Activated CD8-positive, alpha-beta memory T cell treated with anti-CD3 and anti-CD28 coated beads for 36 hours (primary cell): ENCODE results near the gene RXFP4. TPM values are rescaled to one million over a fixed set of nuclear protein-coding genes. Genes with fewer than 3 reads are reported as not detected.

Experiments
- CTCF ChIA-PET: fragments of 350-600 bp; sonication (Branson Sonifier 250); formaldehyde crosslinking; loops from one replicate; lab custom pipeline; 2021; ENCODE audit warnings: antibody characterized with exemption; lab: Charles Lee
- POLR2A ChIA-PET: fragments of 350-600 bp; sonication (Branson Sonifier 250); formaldehyde crosslinking; loops from one replicate; lab custom pipeline; 2021; ENCODE audit warnings: antibody characterized with exemption; lab: Charles Lee
- total RNA-seq, 2 experiments: library from RNA; stranded (reverse); gene quantifications; one replicate each; pipeline ENCODE4 v1.2.3, GENCODE V29; 2021

RXFP4 gene
- total RNA-seq, 2 experiments from 2014 or later: not detected

DNA sequence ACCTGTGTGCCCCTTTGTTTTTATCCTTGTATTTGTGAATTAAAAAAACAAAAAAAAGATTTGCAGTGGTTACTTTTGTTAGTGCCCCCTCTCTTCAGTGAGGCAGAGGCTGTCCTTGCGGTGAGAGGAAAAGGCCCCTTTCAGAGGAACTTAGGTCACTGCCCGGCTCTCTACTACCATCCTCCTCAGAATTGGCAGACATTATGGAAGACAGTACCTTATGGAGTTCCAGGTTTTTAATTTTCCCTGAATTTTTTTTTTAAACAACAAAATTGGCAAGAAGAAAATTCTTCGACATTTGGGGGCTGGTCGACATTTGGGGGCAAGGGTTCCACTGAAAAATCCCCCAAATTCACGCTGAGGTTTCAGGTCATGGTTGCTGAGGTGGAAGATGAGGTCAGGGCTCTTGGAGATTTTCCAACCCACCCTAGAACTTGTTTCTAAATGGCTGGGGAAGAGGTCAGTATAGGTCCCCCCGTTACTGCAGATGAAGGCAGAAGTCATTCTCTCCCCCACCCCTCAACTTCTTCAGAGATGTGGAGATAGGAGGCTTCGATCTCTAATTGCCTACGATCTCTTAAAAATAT, 5.3 kb downstream of the RXFP4 start:
- POLR2A ChIA-PET: interaction anchor here (1.2 to 2.7 kb wide), 3 partner anchors 12 to 30 kb away, joined by 3 to 19 read pairs (median 12); partner anchors contain the start of genes ARHGEF2 and KHDC4
- CTCF ChIA-PET: interaction anchor here (1.0 to 2.2 kb wide), 3 partner anchors 9 to 106 kb away, joined by 4 to 12 read pairs (median 5); partner anchors contain the start of gene KHDC4

DNA sequence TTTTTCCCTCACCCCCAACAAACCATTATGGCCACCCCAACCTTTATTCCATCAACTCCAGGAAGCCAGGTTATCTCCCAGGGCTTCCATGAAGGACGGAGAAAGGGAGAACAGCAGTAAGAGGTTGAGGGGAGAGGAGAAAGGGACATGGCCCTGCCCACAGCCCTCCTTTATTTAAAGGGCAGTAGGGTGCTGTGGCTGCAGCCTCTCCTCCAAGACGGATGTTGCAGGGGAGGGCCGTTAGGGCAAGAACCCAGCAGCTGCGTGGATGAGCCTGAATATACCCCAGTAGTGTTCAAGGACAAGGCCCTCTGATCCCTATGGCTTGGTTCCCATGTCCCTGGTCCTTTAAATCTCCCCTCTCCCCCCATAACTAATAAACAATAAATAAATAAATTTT, 5.9 kb downstream of the RXFP4 start:
- ChIA-PET POLR2A (no interaction called here), CTCF (no interaction called here)

DNA sequence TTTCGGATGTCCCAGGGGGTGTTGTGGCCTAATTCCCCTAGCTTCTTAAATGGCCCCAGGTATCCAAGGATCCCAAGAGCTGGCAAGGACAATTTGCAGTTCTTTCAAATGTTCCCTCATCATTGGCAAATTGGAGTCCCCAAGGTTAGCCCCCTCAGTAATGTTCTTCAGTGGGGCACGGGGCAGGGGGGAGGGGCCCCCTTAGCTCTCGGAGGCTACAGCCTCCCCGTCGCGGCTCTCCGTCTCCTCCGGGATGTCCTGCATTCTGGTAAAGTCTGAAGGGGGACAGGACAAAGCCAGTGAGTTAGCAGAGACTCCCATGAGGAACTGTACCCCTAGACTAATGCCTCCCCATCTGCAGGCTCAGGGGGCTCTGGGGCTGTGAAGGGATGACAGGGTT, 6.3 kb downstream of the RXFP4 start:
- CTCF ChIA-PET: interaction anchor here (0.9 kb wide), 1 partner anchor 10 kb away, joined by 4 read pairs; no protein-coding TSS in a partner anchor
- POLR2A ChIA-PET: interaction anchor here (0.8 kb wide), 1 partner anchor 31 kb away, joined by 3 read pairs; no protein-coding TSS in a partner anchor

DNA sequence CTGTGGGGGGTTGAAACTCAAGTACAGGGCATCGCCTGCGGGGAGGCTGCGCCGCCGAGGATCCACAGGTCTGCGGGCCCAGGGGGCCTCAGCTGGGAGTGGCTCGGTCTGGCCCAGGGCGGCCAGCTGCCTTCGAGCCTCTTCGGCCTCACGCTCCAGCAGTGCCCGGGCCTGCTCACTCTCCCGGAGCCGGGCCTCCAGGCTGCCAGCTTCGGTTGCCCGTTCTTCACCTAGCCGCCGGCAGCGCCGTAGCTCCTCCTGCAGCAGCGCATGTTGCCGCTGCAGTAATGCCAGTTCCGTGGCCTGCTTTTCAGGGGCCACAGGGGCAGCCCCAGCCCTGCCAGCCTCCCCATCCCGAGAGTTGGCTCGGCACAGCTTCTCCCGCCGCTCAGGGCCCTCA, 9.4 kb downstream of the RXFP4 start:
- ChIA-PET CTCF (interaction anchor here (1.2 to 2.6 kb wide), 2 partner anchors 12 to 39 kb away, joined by 4 to 11 read pairs; no protein-coding TSS in a partner anchor), POLR2A (no interaction called here)

DNA sequence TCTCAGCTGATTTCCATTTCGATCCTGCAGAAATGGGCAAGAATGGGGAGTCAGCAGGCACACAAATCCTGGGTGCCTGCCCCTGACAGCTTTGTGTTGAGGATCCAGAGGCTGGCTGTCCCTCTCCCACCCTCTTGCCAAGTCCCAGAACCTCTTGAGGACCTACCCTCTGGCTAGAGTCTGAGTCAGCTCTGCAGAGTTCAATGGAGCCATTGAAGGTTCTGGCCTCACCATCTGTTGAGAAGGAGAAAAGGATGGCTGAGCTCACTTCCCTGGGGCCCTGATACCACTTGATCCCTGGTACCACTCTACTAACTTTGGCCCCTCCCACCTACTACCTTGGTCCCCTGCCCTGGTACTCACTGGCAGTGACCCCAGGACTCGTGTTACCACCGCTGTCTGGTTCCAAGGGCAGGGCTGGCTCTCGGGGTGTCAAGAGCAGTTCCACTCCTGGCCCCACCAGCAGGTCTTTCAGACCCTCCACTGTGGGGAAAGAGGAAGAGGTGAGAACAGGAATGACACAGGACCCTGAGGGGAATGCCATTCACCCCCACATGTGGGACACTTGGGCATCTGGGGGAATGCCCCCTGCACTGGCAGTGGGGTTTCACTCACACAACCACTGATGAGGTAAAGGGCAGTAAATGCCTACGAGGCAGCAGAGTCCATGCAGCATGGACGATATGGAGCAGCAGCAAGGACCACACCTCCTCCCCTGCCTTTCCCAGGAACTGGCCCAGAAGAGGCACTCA, 10.5 kb downstream of the RXFP4 start:
- CTCF ChIA-PET: interaction anchor here (1.2 to 2.6 kb wide), 2 partner anchors 14 to 38 kb away, joined by 4 to 11 read pairs; no protein-coding TSS in a partner anchor
- POLR2A ChIA-PET: no interaction called here

DNA sequence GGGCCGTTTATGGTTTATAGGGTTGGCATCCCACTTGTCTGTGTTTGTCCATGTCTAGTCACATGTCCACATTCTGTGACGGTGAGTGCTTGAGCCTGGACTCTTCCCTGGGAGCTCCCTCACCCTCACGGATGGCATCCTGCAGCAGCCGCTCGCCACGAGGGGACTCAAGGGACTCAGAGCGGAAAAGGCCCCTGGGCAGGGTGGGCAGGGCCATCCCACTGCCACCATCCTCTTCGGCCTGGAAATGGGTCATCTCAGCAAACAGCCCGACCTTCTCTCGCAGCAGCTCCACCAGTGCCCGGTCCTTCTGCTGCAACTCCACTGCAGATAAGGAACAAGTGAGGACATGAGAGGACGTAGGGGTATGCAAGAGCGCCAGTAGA, 11.1 kb downstream of the RXFP4 start:
- ChIA-PET CTCF (interaction anchor here (1.5 to 2.6 kb wide), 2 partner anchors 14 to 25 kb away, joined by 3 to 11 read pairs; partner anchors contain the start of gene ARHGEF2), POLR2A (no interaction called here)

DNA sequence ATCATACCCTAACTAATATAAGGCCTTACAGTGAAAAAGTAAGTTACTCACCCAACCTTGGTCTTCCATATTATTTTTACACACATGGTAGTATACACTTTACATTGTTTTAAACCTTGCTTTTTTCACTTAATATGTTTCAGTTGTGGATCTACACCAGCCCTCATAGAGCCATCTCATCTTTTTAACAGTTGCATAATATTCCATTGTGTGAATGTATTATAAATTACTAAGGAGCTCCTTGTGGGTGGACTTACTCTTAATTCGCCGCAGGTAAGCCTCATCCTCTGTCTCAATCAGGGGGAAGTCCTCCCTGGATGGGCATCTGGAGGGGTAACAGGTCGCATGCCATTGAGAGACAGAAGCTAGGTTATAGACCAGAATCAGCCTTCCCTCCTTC, 13.2 kb downstream of the RXFP4 start:
- POLR2A ChIA-PET: no interaction called here
- CTCF ChIA-PET: interaction anchor here (1.2 to 2.0 kb wide), 2 partner anchors 11 to 16 kb away, joined by 5 to 6 read pairs; no protein-coding TSS in a partner anchor

DNA sequence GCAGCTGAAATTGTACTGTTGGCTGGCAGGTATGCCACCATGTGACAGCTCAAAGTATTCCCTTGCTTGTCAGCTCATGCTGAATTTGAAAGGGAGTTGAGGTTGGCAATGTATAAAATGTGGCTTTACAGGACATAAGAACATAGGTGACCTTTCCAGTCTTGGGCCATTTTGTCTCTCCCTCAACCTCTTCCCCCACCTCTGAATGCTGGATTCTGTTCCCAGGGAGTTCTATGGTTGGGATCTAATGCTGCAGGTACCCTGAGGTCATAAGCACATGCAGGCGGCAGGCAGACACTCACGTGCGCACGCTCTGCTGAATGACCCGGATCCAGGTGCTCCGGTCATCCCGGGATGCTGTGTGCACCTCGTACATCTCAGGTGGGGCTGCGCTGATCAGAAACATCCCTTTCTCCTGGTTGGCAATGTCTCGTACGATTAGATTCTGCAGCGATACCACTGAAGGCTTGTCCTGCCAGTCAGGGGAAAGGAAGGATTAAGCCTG, 16.0 kb downstream of the RXFP4 start:
- POLR2A ChIA-PET: interaction anchor here (1.1 kb wide), 1 partner anchor 8 kb away, joined by 7 read pairs; no protein-coding TSS in a partner anchor

DNA sequence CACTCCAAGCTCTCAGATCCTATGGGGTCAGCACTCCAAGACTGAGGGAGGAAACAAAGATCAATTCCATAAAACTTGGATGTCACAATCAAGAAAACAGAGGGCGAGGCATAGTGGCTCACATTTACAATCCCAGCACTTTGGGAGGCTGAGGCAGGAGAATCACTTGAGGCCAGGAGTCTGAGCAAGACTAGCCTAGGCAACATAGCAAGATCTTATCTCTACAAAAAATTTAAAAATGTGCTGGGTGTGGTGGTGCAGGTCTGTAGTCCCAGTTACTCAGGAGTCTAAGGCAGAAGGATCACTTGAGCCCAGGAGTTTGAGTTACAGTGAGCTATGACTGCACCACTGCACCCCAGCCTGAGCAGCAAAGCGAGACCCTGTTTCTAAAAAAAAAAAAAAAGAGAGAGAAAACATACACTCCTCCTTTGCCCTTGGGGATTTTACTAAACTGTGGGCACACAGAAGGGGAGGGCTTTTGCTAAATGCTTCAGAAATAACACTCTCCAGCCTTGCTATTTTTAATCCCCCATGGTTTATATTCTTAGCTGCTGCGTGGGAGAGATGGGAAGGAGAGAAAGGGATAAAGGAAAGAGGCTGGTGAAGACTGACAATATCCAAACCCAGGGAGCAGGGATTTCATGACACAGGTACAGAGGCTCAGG, 18.8 kb downstream of the RXFP4 start:
- CTCF ChIA-PET: no interaction called here
- POLR2A ChIA-PET: no interaction called here

More for the DNA sequence above, 16.0 kb downstream of the RXFP4 start:
- CTCF ChIA-PET: interaction anchor here (0.7 to 1.8 kb wide), 2 partner anchors 25 to 34 kb away, joined by 4 to 5 read pairs; no protein-coding TSS in a partner anchor

DNA sequence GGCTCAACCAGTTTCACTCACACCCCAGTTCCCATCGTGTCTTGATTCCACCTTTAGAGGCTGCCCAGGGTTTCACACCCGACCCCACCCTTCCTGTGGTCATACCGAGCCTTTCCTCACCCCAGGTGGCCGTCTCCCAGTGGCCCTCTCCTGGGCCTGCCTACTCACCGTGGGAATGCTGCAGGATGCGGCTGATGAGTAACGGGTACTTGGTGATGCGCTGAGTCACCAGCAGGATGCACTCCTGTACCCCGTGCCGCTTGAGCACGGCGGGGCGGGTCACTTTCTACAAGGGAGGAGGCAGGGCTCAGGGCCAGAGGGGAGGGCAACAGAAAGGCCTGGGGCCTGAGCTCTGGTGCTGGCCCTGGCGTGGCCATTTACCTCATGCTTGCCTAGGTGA, 20.5 kb downstream of the RXFP4 start:
- ChIA-PET POLR2A (no interaction called here), CTCF (interaction anchor here (1.2 kb wide), 2 partner anchors 19 to 24 kb away, joined by 3 read pairs; no protein-coding TSS in a partner anchor)

DNA sequence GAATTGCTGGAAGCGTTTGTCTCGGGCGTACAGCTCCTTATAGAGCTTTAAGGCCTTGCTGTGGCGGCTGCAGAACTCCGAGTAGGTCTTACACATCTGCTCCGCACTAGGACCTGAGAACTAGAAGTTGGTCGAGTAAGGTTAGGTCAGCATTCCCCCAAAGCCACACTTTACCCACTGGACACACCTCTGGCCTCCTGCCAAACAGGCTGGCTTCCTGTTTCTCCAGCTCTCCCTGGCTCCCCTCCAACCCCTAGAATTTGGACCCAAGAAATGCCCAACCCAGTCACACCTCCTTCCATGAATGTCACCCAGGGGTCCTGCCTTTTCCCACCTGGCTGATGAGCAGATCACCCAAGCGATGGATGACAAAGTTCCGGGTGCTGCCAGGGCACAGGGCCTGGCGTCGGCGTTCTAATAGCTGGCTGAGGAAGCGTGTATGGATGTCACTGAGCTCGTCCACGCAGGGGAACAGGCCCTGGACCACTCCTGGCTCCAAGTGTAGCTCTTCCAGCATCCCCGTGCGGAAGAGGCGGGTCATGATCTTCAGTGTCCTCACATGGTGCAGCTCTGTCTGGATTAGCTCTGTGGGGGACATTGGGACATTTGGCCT, 21.3 kb downstream of the RXFP4 start:
- CTCF ChIA-PET: interaction anchor here (1.2 kb wide), 2 partner anchors 18 to 25 kb away, joined by 3 read pairs; no protein-coding TSS in a partner anchor
- POLR2A ChIA-PET: no interaction called here

DNA sequence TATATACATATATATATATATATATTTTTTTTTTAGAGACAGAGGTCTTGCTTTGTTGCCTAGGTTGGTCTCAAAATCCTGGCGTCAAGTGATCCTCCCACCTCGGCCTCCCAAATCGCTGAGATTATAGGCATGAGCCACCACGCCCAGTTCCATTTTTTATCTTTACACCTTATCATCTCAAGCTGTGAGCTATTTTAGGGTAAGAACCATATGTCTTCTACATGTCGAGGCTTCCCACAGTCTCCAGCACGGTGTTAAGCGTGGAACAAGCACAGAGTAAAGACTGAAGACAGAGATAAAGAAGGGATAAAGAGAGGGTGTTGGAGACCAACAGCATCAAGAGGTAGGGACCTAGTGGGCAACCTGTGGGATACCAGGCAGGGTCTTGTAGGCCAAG, 22.8 kb downstream of the RXFP4 start:
- ChIA-PET POLR2A (no interaction called here), CTCF (no interaction called here)

DNA sequence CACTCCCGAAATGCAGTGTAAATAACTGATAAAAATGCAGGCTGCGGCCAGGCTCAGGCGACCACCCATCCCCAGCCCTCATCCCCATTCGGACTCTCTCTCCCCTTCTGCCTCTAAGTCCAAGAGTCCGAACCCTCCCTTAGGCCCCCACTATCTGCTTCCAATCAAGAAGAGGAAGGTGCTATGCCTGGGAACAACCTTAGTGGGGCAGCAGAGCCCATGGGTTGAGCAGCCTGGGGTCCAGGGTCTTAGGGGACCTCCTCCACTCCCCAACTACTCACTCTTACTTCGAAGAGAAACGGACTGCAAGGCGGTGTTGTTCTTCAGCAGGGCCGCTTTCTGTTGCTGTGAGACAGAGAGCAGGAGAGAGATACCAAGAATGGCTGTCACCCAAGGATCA, 24.7 kb downstream of the RXFP4 start:
- POLR2A ChIA-PET: no interaction called here
- CTCF ChIA-PET: no interaction called here

DNA sequence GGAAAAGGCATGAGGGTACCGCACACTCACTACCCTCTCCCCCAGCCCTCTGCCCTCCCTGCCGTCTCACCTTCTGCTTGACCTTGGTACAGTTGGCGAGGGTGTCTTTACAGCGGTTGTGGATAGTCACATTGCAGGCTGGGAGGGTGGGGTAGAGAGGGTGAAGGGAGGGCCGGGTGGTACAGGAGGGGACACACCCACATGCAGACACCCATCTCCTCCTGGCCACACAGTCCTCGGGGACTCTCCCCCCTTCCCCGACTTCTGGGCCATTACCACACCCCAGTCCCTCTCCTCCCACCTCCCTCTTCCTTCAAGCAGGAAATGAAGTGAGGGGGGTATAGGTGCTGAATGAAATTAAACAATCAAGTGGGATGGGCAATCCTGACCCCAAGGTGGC, 25.3 kb downstream of the RXFP4 start:
- POLR2A ChIA-PET: interaction anchor here (0.6 kb wide), 1 partner anchor 18 kb away, joined by 3 read pairs; no protein-coding TSS in a partner anchor
- CTCF ChIA-PET: interaction anchor here (1.3 to 1.7 kb wide), 2 partner anchors 23 to 29 kb away, joined by 3 to 4 read pairs; no protein-coding TSS in a partner anchor

DNA sequence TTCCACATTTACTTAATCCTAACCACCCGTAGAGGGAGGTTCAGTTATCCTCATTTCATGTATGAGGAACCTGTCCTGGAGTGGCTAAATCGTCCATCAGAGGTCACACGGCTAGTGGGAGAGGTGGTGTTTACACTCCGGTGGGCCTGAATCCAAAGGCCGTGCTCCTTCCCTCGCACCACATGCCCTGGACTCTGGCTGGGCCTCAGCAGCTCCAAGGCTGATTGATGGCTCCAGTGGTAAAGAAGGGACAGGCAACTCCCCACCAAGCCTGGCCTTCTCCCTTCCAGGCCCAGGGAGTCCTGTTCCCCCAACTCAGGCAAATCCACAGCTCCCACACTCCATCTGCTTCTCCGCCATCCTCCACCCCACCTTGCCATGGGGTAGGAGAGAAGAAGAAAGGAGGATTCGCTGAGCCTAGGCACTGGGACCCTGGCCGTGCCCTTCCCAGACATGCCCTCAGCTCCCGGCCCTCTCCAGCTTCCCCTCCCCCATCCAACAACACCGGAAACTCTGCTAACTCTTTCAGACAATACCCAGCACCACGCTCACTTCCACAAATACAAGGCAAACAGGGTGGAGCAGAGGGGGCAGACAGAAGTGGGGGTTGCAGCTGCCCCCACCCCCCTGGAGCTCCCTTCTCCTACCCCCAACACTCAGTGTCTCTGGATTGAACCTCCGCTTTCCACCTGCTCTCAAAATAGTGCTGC, 26.1 kb downstream of the RXFP4 start:
- CTCF ChIA-PET: interaction anchor here (0.8 to 1.7 kb wide), 4 partner anchors 10 to 29 kb away, joined by 3 to 10 read pairs (median 4); partner anchors contain the start of gene ARHGEF2
- POLR2A ChIA-PET: interaction anchor here (0.5 to 1.7 kb wide), 4 partner anchors 10 to 33 kb away, joined by 3 to 17 read pairs (median 6); partner anchors contain the start of genes ARHGEF2 and KHDC4

DNA sequence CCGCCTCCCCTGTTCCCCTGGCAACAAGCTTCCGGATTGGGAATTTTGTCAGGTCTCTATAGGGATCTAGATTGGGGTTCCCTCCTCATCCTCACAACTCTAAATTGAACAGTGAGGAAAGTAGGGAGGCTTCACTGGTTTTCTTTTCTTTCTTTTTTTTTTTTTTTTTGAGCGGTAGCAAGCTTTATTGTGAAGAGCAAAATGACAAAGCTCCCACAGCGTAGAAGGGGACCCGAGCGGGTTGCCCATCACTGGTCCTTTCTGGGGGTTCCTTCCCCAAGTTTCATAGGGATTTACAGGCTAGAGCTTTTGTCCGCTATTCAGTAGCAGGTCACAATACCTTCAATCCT, 26.6 kb downstream of the RXFP4 start:
- ChIA-PET POLR2A (interaction anchor here (0.5 to 1.7 kb wide), 4 partner anchors 9 to 69 kb away, joined by 3 to 17 read pairs (median 6); partner anchors contain the start of genes ARHGEF2 and KHDC4), CTCF (interaction anchor here (0.8 to 1.7 kb wide), 4 partner anchors 9 to 30 kb away, joined by 3 to 10 read pairs (median 4); partner anchors contain the start of gene ARHGEF2)

DNA sequence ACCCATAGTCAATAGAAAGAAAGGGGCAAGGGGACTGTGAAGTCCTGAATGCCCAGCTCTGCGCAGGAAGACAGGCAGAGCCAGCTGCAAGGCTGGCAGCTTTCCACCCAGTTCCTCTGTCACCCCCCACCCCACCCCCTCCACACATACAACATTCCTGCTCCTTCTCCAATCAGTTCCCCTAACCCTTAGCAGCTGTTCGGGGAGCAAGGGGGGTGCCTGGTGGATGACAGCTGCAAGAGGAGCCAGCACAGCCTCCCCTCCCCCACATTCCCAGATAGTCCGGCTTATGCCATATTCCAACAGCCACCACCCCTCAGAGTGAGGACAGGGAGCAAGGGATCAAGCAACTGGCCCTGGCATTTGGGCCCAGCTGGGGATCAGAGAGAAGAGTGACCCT, 27.2 kb downstream of the RXFP4 start:
- ChIA-PET CTCF (interaction anchor here (1.4 to 2.4 kb wide), 2 partner anchors 10 to 21 kb away, joined by 6 to 10 read pairs; partner anchors contain the start of gene ARHGEF2), POLR2A (interaction anchor here (1.0 to 1.7 kb wide), 3 partner anchors 9 to 70 kb away, joined by 3 to 17 read pairs (median 5); partner anchors contain the start of genes ARHGEF2 and KHDC4)
